ENCODE results near the gene NELL1. TPM values are rescaled to one million over a fixed set of nuclear protein-coding genes. Genes with fewer than 3 reads are reported as not detected.

NELL1 gene
- total and polyA plus RNA-seq, 7 donors: 0.34 to 1.1 (median 0.62) TPM; not detected in 3

GRCh38 chr11:20835561-20835960 lies 166.2 kb downstream of the NELL1 start:
- no peaks in the 10 kb centered on the region for H3K27me3 ChIP-seq
- no peak overlapping the region for H3K27ac ChIP-seq
- no peak for DNase-seq
- H3K9me3 ChIP-seq: no peaks in the 10 kb centered on the region
- H3K4me1 ChIP-seq: no peaks in the 10 kb centered on the region
- WGBS, 2 donors: 59 to 65% methylated on average over 3 of the region's 3 CpGs
- no peak overlapping the region for H3K4me3 ChIP-seq
- intact Hi-C loops (cut with DNase I): no loop called here
- H3K36me3 ChIP-seq: no peaks in the 10 kb centered on the region
- TF ChIP-seq EP300 (IDR thresholded peaks at IDR 0.05) (no peak), CTCF (IDR thresholded peaks at IDR 0.05) (no peak), POLR2A (IDR thresholded peaks at IDR 0.05) (no peak), POLR2AphosphoS5 (IDR thresholded peaks at IDR 0.05) (no peak)

- 31 to 36% methylated on average over 3 of the region's 3 CpGs for WGBS, 2 donors
- H3K27ac ChIP-seq: no peak overlapping the region
- DNase-seq: no peak
- no peak overlapping the region for H3K4me3 ChIP-seq
- TF ChIP-seq CTCF (IDR thresholded peaks at IDR 0.05) (no peak), POLR2A (IDR thresholded peaks at IDR 0.05) (no peak), POLR2AphosphoS5 (IDR thresholded peaks at IDR 0.05) (no peak), EP300 (IDR thresholded peaks at IDR 0.05) (no peak)
- intact Hi-C loops (cut with DNase I): no loop called here
- H3K36me3 ChIP-seq: no peaks in the 10 kb centered on the region
- H3K4me1 ChIP-seq: no peaks in the 10 kb centered on the region
- H3K9me3 ChIP-seq: no peaks in the 10 kb centered on the region
- H3K27me3 ChIP-seq: no peaks in the 10 kb centered on the region
These were observed 169.8 kb downstream of the NELL1 start for GRCh38 chr11:20839231-20839630.

GRCh38 chr11:20840341-20840740 lies 171.0 kb downstream of the NELL1 start:
- Histone ChIP-seq H3K4me3 (no peak overlapping the region), H3K9me3 (no peaks in the 10 kb centered on the region), H3K4me1 (no peaks in the 10 kb centered on the region), H3K27me3 (no peaks in the 10 kb centered on the region), H3K36me3 (no peaks in the 10 kb centered on the region), H3K27ac (no peak overlapping the region)
- no peak for DNase-seq
- intact Hi-C loops (cut with DNase I): no loop called here
- TF ChIP-seq EP300 (IDR thresholded peaks at IDR 0.05): no peak
- no peak for TF ChIP-seq CTCF (IDR thresholded peaks at IDR 0.05)
- no peak for TF ChIP-seq POLR2A (IDR thresholded peaks at IDR 0.05)
- WGBS, 2 donors: 22 to 30% methylated on average over 1 of the region's 1 CpG

- Histone ChIP-seq H3K36me3 (no peaks in the 10 kb centered on the region), H3K4me3 (no peak overlapping the region), H3K27ac (no peak overlapping the region), H3K27me3 (no peaks in the 10 kb centered on the region), H3K9me3 (no peaks in the 10 kb centered on the region), H3K4me1 (no peaks in the 10 kb centered on the region)
- WGBS, 2 donors: 87 to 89% methylated on average over 2 of the region's 2 CpGs
- intact Hi-C loops (cut with DNase I): no loop called here
- TF ChIP-seq EP300 (IDR thresholded peaks at IDR 0.05) (no peak), POLR2AphosphoS5 (IDR thresholded peaks at IDR 0.05) (no peak), POLR2A (IDR thresholded peaks at IDR 0.05) (no peak), CTCF (IDR thresholded peaks at IDR 0.05) (no peak)
- no peak for DNase-seq
These were observed 174.8 kb downstream of the NELL1 start for GRCh38 chr11:20844216-20844615.

- DNase-seq: no peak
- WGBS, 2 donors: 43 to 73% methylated on average over 2 of the region's 2 CpGs
- Histone ChIP-seq H3K27me3 (no peaks in the 10 kb centered on the region), H3K4me1 (no peaks in the 10 kb centered on the region), H3K36me3 (no peaks in the 10 kb centered on the region), H3K27ac (no peak overlapping the region), H3K4me3 (no peak overlapping the region), H3K9me3 (no peaks in the 10 kb centered on the region)
- TF ChIP-seq POLR2AphosphoS5 (IDR thresholded peaks at IDR 0.05) (no peak), EP300 (IDR thresholded peaks at IDR 0.05) (no peak), POLR2A (IDR thresholded peaks at IDR 0.05) (no peak), CTCF (IDR thresholded peaks at IDR 0.05) (no peak)
- intact Hi-C loops (cut with DNase I): no loop called here
These were observed 175.2 kb downstream of the NELL1 start for GRCh38 chr11:20844630-20845029.
